Left hindlimb (tissue), 1 donor: ENCODE results near the gene TMEM35A.
"Not testable (repeated sequence)": the region's sequence is repeated elsewhere in the genome, so short reads cannot be mapped to it uniquely, and the experiment has no call there.

Source experiments
- DNase-seq: peaks from one replicate; pipeline ENCODE4 v3.0.0-alpha.2; 2018

Gene TMEM35A

GRCh38 chrX:101078716-101079598, at the start of gene TMEM35A:
TSS of gene TMEM35A (plus strand) at chrX:101078879. CDS start at chrX:101079003, 124 bp downstream.
- DNase-seq, result peak; percentile 22

DNA sequence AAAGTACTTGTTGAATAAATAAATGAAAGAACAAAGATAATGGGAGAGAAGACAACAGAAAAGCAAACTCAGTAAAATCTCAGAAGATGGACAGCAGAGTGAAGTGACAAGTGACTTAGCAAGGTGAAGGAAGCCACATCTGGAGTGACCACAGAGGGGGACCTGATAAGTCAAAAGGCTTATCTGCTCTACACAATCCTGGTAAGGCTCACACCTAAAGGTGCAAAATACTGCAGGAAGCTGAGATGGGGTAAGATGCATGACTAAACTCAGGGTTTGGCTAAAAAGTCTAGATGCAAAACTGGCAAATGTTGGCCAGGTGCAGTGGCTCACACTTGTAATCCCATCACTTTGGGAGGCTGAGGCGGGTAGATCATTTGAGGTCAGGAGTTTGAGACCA, 49.0 kb upstream of the TMEM35A start:
- DNase-seq, result no peak

DNA sequence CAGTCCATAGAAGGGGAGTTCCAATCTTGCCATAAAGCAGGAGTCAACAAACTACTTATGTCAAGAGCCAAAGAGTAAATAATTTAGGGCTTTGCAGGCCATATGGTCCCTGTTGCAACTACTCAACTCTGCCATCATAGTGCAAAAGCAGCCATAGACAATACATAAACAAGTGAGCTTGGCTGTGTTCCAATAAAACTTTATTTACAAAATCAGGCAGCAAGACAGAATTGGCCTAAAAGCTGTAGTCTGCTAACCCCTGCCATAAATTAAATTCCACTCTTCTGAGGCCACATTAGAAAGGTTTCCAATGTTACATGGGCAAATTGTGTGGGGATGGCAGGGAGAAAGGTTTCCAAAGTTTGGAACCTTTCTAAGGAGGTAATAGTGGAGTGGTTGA, 41.4 kb upstream of the TMEM35A start:
- no peak for DNase-seq

DNA sequence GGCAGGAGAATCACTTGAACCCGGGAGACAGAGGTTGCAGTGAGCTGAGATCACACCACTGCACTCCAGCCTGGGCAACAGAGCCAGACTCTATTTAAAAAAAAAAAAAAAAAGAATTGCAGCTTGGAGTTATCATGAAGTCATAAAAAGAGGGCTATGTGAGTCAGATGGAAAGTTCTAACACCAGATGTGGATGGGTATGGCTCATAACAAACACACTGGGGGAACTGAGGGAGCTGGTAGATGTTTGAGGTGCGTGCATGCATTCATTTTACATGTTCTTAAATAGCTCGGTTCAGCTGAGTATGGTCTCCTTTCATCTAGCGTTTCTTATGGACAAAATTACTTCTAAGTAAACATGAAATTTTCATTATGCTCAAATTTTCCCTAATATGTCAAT, 38.5 kb upstream of the TMEM35A start:
- DNase-seq, result no peak

DNA sequence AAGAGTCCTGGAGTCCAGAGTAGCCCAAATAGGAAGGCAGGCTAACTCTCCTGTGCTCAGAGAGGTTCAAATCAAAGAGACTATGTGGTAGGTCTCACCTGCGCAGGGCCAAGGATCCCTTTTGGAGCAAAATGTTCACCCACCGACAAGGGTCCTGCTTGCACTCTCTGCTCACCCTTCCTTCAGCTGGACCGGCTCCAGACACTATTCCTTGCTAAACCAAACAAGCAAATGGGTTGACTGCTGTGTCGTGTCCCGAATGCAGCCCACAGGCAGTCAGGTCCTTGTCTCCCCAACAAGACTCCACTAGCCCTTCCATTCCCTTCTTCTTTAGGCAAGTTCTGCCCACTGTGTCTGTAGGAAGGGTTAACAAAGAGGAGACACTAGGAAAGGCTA, 27.5 kb upstream of the TMEM35A start:
- DNase-seq, result no peak

DNA sequence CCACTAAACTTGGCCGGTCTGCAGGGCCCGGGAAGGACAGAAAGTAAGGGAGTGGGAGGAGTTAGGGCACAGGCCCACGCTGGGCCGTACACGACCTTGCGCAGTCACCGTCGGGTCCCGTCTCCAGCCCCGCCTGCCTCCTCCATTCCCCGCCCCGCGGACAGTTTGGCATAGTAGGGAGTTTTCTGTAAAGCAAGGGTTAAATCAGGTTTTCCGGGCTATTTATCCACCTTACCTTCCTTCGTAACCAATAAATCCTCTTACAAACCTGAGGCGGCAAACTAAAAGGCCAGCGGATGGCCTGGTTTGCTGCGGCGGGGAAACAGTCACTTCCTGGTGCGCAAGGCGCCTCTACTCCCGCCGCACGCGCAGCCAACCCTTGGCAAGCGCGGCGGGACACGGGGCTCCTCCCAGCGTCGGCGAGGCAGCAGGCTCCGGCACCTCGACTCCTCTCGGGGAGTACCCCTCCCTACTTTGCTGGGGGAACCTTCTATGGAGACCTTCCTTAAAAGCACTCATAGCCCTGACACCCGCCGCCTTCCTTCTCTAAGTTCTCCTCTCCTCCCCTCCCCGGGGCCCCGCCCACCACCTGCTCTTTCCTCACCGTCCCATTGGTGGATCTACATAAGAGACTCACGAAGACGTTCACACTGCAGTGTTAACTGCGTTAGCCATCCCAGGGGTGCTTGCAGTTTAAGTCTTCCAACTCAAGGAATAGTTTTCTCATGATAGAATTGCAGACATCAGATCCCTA, 27.0 kb upstream of the TMEM35A start, which contains the start of gene TRMT2B:
Gene TRMT2B, minus strand, starts transcription at position 563 of the 754 bp plus-strand sequence. CDS start 9,822 bp downstream, outside the sequence.
- peak; percentile 77 for DNase-seq

- DNase-seq, result not testable (repeated sequence)
Observed at GRCh38 chrX:101056551-101056950, 22.1 kb upstream of the TMEM35A start.

DNA sequence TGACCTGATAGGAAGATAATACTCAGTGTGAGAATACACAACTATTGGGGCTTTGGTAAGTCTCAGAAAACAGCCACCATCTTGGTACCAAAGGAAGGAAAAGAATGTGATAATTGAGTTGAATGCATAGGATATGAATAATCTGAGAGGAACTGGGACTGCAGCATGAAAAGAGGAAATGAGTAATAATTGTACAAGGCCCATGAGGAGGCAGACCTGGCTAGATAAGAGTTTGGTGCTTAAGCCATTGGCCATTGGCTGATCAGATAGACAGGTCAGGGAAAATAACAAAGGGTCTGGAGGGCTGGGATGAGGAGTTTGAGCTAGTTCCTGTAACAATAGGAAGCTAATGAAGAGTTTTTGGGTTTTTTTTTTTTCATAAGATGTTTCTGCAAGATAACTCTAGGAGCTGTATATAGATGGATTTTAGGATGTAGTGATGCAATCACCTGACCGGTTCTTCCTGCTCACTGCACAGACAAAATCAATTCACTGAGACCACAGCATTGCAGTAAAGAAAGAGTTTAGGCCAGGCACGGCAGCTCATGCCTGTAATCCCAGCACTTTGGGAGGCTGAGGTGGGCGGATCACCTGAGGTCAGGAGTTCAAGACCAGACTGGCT, 21.5 kb upstream of the TMEM35A start:
- DNase-seq, result no peak

GRCh38 chrX:101062176-101062575, 16.5 kb upstream of the TMEM35A start:
- no peak for DNase-seq

DNA sequence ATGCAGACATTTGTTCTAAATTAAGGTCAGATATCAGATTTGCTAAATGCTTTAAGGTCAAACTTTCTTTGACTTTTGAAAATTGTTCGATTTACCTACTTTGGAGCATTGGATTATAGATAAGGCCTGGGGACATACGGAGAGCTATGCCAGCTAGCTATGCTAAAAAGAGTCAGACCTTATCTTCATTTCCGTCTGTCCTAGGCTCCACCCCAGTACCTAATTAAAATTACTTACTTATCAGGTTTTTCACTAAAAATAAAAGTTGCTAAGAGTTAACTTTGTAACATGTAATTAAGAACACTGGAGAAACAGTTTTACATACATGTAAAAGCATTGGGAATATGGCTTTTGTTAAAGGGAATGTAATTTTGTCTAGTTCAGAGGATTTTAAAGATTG, 7.1 kb upstream of the TMEM35A start:
- no peak for DNase-seq

DNA sequence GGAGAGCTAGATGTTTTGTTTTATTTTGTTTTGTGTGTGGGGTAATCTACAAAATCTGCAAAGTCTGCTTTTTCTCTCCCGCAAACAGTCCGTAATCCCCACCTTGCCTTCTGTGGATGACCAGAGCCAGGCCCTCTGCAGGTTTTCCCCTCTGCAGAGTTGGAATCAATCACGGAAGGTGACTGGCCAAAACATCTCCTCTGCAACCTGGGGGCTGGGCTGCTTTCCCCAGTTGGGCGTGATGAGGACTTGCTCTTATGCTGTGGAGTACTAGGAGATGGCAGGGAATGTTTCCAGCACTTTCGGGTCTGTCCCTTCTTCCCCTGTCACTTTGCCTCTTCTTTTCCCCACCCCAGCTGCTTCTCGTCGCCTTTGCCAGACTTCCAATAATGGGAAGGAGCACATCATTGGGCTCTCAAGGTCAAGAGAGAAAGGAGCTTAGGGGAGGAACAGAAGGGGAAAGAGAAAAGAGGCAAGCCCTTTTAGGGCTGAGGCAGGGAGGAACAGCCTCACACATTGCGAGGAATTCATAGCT, 1.1 kb downstream of the TMEM35A start:
- DNase-seq, result no peak

DNA sequence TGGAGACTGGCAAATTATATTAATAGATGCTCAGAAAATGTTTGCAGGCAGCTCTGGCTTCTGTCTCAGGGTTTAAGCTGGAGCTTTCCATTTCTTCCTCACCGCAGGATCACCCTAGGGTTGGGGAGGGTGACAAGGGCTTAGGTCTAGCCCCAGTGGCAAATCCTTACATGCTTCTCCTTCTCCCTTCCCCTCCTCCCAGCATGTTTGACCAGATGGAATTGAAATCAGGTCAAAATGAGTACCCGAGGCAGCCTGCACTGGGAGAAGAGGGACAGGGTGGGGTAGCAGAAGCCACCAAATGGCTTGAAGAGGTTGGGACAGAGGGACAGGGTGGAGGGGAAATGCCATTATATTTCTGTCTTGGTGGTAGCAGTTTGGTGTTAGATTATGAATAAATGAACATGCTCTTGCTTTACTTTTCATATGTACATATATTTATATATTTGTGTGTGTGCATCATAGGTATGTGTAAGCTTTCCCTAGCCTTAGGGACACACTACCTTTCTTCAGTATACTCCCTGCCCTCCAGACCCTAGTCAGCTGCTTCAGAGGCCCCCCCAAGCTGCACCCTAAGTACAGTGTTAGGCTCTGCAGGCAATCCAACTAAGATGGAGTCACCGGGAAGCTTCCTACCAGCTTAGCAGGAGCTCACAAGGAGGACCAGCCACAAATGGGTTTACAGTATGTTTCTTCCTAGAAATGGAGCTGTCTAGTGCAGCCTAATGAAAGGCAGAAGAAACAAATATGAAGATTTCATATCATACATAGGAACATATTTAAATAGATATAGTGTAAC, 1.8 kb downstream of the TMEM35A start:
- DNase-seq, result no peak

DNA sequence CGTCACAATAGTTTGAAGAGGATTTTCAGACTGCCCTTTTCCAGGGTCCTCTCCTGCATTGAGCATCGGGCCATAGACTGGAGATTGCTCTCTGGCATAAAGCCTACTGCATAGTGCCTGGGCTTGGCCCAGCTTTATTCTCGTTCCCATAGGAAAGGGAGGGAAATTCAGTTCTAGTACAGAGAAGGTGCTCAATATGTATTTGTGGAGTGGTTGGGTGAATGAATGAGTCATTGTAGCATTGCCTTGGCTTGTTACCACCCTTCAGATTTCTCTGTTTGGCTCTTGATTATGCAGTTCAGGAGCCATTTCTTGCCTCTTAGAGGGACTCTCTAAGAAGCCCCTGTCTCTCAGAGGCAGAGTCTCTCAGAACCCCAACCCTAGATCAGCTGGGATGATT, 2.6 kb downstream of the TMEM35A start:
- no peak for DNase-seq

DNA sequence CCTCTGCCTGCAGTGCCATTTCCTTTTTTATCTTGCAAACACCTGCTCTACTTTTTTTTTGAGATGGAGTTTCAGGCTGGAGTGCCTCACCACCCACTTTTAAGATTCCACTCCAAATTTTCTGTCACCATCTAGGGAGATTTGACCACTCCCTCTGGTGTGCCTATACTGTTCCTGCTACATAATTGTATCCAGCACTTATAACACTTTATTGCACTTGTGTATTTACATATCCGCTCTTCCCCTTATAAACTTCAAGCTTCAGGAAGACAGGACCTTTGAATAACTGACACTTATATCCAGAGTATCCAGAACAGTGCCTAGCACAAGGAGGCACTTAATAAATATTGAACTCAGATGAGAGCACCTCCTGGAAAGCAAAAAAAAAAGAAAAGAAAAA, 13.1 kb downstream of the TMEM35A start:
- DNase-seq, result no peak

DNA sequence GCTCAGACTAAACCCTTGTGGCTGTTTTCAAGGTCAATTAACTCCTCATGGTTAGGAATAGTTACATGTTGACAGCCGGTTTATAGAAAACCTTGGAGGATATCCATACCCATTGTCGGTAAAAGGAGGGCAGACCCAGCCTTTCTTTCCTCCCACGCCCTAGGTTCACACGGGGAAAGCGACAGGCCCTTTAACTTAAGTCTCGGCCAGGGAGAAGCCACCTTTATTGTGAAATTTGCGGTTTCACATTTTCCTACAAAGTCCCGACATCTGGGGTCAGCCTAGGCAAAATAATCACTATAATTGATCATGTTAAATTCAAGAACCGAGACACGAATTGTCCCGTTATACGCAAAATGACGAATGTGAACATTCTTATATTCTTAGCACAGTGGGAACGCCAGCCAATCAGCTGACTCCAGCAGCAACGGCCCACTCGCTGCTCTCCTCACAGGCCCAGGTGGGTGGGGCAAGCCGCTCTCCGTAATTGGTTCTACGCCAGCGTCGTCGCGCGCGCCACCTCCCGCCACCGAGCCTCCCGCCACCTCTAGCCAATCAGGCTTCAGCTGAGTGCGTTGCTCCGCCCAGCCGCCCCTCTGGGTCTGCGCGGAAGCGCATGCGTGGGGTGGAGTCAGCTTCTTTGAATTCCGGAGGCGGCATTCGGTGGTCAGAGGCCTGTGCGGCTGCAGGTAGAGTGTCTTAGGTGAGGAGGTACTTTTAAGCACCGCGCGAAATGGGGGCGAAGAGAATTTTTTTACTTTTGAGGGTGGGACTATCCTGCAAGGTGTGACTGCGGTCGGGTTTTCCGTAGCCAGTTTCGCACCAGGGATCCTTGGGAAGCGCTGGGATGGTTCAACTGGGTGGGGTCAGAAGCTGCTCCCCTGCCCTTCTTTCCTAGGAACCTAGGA, 19.1 kb downstream of the TMEM35A start, which contains the start of gene CENPI:
Gene CENPI, plus strand, starts transcription at position 659 of the 908 bp plus-strand sequence. CDS start 2,867 bp downstream, outside the sequence.
- DNase-seq, result peak; percentile 95

- no peak for DNase-seq
Observed at GRCh38 chrX:101108284-101108683, 29.6 kb downstream of the TMEM35A start.

- no peak for DNase-seq
Observed at GRCh38 chrX:101117701-101118100, 39.0 kb downstream of the TMEM35A start.

DNA sequence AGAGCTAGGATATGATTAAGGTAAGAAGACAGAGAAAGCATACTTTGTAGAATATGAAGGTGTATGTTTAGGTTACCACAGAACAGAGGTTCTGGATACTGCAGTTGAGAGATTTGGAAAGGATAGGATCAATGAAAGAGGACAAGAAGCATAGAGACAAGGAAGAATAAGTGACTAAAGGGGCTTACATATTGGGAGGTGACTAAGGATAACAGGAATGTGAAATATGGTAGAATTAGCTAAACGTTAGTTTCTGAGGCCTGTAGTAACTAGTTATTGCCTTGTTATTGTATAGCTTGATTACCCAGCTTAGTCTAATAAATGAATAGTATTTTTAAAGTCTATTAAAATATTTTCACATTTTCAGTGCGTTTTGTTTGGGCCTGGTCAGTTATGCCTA, 57.6 kb downstream of the TMEM35A start:
- DNase-seq, result no peak
